HepG2 (cell line): Measurements from ENCODE around the gene DDX39B. TPM values are rescaled to one million over a fixed set of nuclear protein-coding genes. Genes with fewer than 3 reads are reported as not detected.

ENCODE experiments used
- ARHGAP35 ChIP-seq: sonication (generic); formaldehyde crosslinking; IDR thresholded peaks from 2 replicates; pipeline ENCODE4 v1.9.0; 2022; ENCODE audit warnings: mild to moderate bottlenecking, inconsistent platforms, moderate library complexity, missing genetic modification reagents, borderline replicate concordance
- CBX5 ChIP-seq: sonication (generic); formaldehyde crosslinking; IDR thresholded peaks from 2 replicates; pipeline ENCODE4 v1.4.0; 2020; ENCODE audit warnings: missing genetic modification reagents, borderline replicate concordance
- CEBPZ ChIP-seq: IDR thresholded peaks from 2 replicates; pipeline ENCODE4 v1.6.1; 2012; ENCODE audit warnings: low read length, improper control_type of control experiment
- DZIP1 ChIP-seq: sonication (generic); formaldehyde crosslinking; IDR thresholded peaks from 2 replicates; pipeline ENCODE4 v1.5.0; 2020; ENCODE audit warnings: mild to moderate bottlenecking, missing genetic modification reagents
- FOXP4 ChIP-seq: sonication (generic); formaldehyde crosslinking; IDR thresholded peaks from 2 replicates; pipeline ENCODE4 v1.4.0; 2020; ENCODE audit warnings: missing genetic modification reagents
- GFI1 ChIP-seq: sonication (generic); formaldehyde crosslinking; IDR thresholded peaks from 2 replicates; pipeline ENCODE4 v1.5.0; 2020; ENCODE audit warnings: missing genetic modification reagents, mild to moderate bottlenecking, borderline replicate concordance
- HOMEZ ChIP-seq: IDR thresholded peaks from 2 replicates; pipeline ENCODE4 v1.6.1; 2016; ENCODE audit warnings: low read depth
- MED1 ChIP-seq: sonication (generic); formaldehyde crosslinking; IDR thresholded peaks from 2 replicates; pipeline ENCODE4 v1.4.0; 2020; ENCODE audit warnings: missing genetic modification reagents
- PHF8 ChIP-seq: sonication (generic); formaldehyde crosslinking; IDR thresholded peaks from 2 replicates; pipeline ENCODE4 v1.5.0; 2020; ENCODE audit warnings: missing genetic modification reagents
- SNAPC2 ChIP-seq: sonication (generic); formaldehyde crosslinking; IDR thresholded peaks from 2 replicates; pipeline ENCODE4 v1.8.1; 2022; ENCODE audit warnings: mild to moderate bottlenecking, missing genetic modification reagents
- TEAD3 ChIP-seq: optimal IDR thresholded peaks from 2 replicates; pipeline ENCODE3; 2016; ENCODE audit warnings: borderline replicate concordance
- ZFP37 ChIP-seq: sonication (generic); formaldehyde crosslinking; IDR thresholded peaks from 2 replicates; pipeline ENCODE4 v1.4.0; 2020; ENCODE audit warnings: missing genetic modification reagents, borderline replicate concordance
- ZNF224 ChIP-seq: sonication (generic); formaldehyde crosslinking; IDR thresholded peaks from 2 replicates; pipeline ENCODE4 v1.5.0; 2020; ENCODE audit warnings: mild to moderate bottlenecking, missing genetic modification reagents
- ZNF225 ChIP-seq: sonication (generic); formaldehyde crosslinking; IDR thresholded peaks from 2 replicates; pipeline ENCODE4 v1.4.0; 2020; ENCODE audit warnings: mild to moderate bottlenecking, missing genetic modification reagents
- ZNF274 ChIP-seq: sonication (generic); formaldehyde crosslinking; IDR thresholded peaks from 2 replicates; pipeline ENCODE4 v1.5.1; 2020; ENCODE audit warnings: mild to moderate bottlenecking, missing genetic modification reagents
- ZNF3 ChIP-seq: IDR thresholded peaks from 2 replicates; pipeline ENCODE4 v1.7.0; 2017; ENCODE audit warnings: inconsistent platforms
- ZNF329 ChIP-seq: sonication (generic); formaldehyde crosslinking; IDR thresholded peaks from 2 replicates; pipeline ENCODE4 v1.9.0; 2021; ENCODE audit warnings: low read depth, mild to moderate bottlenecking, missing genetic modification reagents
- ZNF431 ChIP-seq: sonication (generic); formaldehyde crosslinking; IDR thresholded peaks from 2 replicates; pipeline ENCODE4 v1.9.0; 2022; ENCODE audit warnings: missing genetic modification reagents, low read depth, mild to moderate bottlenecking, borderline replicate concordance
- ZNF792 ChIP-seq: IDR thresholded peaks from 2 replicates; pipeline ENCODE4 v1.6.1; 2016
- ZSCAN20 ChIP-seq: sonication (generic); formaldehyde crosslinking; IDR thresholded peaks from 2 replicates; pipeline ENCODE4 v1.4.0; 2020; ENCODE audit warnings: missing genetic modification reagents, mild to moderate bottlenecking, borderline replicate concordance
- ZSCAN9 ChIP-seq: IDR thresholded peaks from 2 replicates; pipeline ENCODE4 v1.6.1; 2016; ENCODE audit warnings: borderline replicate concordance
- polyA plus RNA-seq, 8 experiments: library from polyadenylated mRNA; depleted of rRNA in 3 of 8; stranded (reverse) in 7 of 8; unstranded in 1 of 8; fragments of >200 nt; fragmentation: Illumina TruSeq in 4 of 8; extraction: Trizol in 4 of 8; gene quantifications; 2 replicates each; pipeline versions ENCODE4 v1.2.1 to v1.2.3, GENCODE V29; 2011 to 2016; ENCODE audit warnings: low read depth in 4 of 8, missing spikeins in 1 of 8, mixed read lengths in 1 of 8; ENCODE audit not compliant: insufficient read depth in 1 of 8
- total RNA-seq, 5 experiments: library from RNA; depleted of rRNA; stranded (reverse); fragments of >200 nt; fragmentation: Illumina TruSeq; extraction: Trizol; gene quantifications; 2 replicates each; pipeline ENCODE4 v1.2.3, GENCODE V29; 2016; ENCODE audit warnings: low read depth in 1 of 5

The DDX39B gene
- total and polyA plus RNA-seq, 2 of the 13 experiments (the other 11 are each of a cell fraction or from before 2014, with no cell fraction given), result 570 to 678 TPM

- TF ChIP-seq HOMEZ (CRISPR knock-in tag), result peak; percentile 54; the same call in 1 of the 2 replicates
- no peak for TF ChIP-seq CEBPZ
- TF ChIP-seq ZNF3 (CRISPR knock-in tag), result no peak
- peak; percentile 28; the same call in 1 of the 2 replicates for TF ChIP-seq ZNF224 (CRISPR knock-in tag)
- peak; percentile 82 for TF ChIP-seq PHF8 (CRISPR knock-in tag)
- peak; percentile 29; the same call in 1 of the 2 replicates for TF ChIP-seq ZSCAN20 (CRISPR knock-in tag)
- no peak for TF ChIP-seq ZFP37 (CRISPR knock-in tag)
- TF ChIP-seq ZNF225, result peak; percentile 51
- TF ChIP-seq DZIP1, result no peak
- TF ChIP-seq FOXP4 (CRISPR knock-in tag), result peak; percentile 11; the same call in 1 of the 2 replicates
- peak; percentile 57; the same call in 1 of the 2 replicates for TF ChIP-seq ZNF792
- no peak for TF ChIP-seq TEAD3 (CRISPR knock-in tag)
- TF ChIP-seq CBX5 (CRISPR knock-in tag), result peak; percentile 66; the same call in 1 of the 2 replicates
- TF ChIP-seq ARHGAP35, result peak; percentile 77; the same call in 1 of the 2 replicates
- TF ChIP-seq ZNF329 (CRISPR knock-in tag), result no peak
- no peak for TF ChIP-seq ZNF431 (CRISPR knock-in tag)
- TF ChIP-seq SNAPC2, result peak; percentile 90
- no peak for TF ChIP-seq GFI1 (CRISPR knock-in tag)
- peak; percentile 84; the same call in 1 of the 2 replicates for TF ChIP-seq ZNF274 (CRISPR knock-in tag)
- TF ChIP-seq ZSCAN9 (CRISPR knock-in tag), result no peak; the same call in 1 of the 2 replicates
- peak; percentile 36; the same call in 1 of the 2 replicates for TF ChIP-seq MED1 (CRISPR knock-in tag)
Measured at GRCh38 chr6:31580807-31581433, 39.1 kb upstream of the DDX39B start (continued).
